ENCODE data around the gene APOA4. TPM values are rescaled to one million over a fixed set of nuclear protein-coding genes. Genes with fewer than 3 reads are reported as not detected.

APOA4 gene
- polyA plus RNA-seq, 1 of the 3 experiments (the other 2 are of a cell fraction): not detected

- no peak for DNase-seq
- CTCF ChIA-PET: interaction anchor here (0.9 kb wide), 1 partner anchor 51 kb away, joined by 5 read pairs; the partner anchor contains the start of gene APOA5
- 97% methylated on average over 4 of the region's 4 CpGs for WGBS (ENCODE audit: low lambda C conversion rate)
- Histone ChIP-seq H3K4me1 (ENCODE audit: control insufficient read depth in 1 of 2, insufficient read depth in 2 of 2, low read depth in 1 of 2, low read length in 1 of 2) (peaks cover 0 to 14% of the 10 kb centered on the region in 2 experiments; a peak in 1 of 4 replicates), H3K79me2 (ENCODE audit: insufficient read depth) (no peaks in the 10 kb centered on the region), H3K4me3 (ENCODE audit: low read depth in 2 of 2, low read length in 1 of 2) (no peak overlapping the region), H3K27ac (ENCODE audit: low read depth in 2 of 2, low read length in 1 of 2) (no peak overlapping the region), H3F3A (replicated peaks; ENCODE audit: insufficient read depth) (no peaks in the 10 kb centered on the region), H4K20me1 (ENCODE audit: insufficient read depth) (no peaks in the 10 kb centered on the region), H3K27me3 (ENCODE audit: insufficient read depth) (no peaks in the 10 kb centered on the region), H3K4me2 (no peak overlapping the region), H3K36me3 (replicated peaks in 1 of 2; ENCODE audit: control insufficient read depth in 1 of 2, insufficient read depth in 2 of 2, low read length in 1 of 2) (peaks cover 8 to 36% of the 10 kb centered on the region in 2 experiments), H3K9ac (no peak overlapping the region), H3K9me2 (no peaks in the 10 kb centered on the region), H2AFZ (ENCODE audit: low read depth) (no peak overlapping the region), H3K9me3 (no peaks in the 10 kb centered on the region)
- TF ChIP-seq GABPA (IDR thresholded peaks at IDR 0.05; ENCODE audit: low read depth): no peak
- no peak for TF ChIP-seq MEF2A (IDR thresholded peaks at IDR 0.05; ENCODE audit: borderline replicate concordance, low read depth)
- no peak for TF ChIP-seq POLR2AphosphoS5 (IDR thresholded peaks at IDR 0.05; ENCODE audit: low read depth, low read length)
- no peak for TF ChIP-seq EP300 (IDR thresholded peaks at IDR 0.05; ENCODE audit: borderline replicate concordance in 1 of 2, low read depth in 1 of 2, low read length in 1 of 2)
- no peak for TF ChIP-seq MAX (IDR thresholded peaks at IDR 0.05; ENCODE audit: low read depth)
- TF ChIP-seq, protein P1, sequence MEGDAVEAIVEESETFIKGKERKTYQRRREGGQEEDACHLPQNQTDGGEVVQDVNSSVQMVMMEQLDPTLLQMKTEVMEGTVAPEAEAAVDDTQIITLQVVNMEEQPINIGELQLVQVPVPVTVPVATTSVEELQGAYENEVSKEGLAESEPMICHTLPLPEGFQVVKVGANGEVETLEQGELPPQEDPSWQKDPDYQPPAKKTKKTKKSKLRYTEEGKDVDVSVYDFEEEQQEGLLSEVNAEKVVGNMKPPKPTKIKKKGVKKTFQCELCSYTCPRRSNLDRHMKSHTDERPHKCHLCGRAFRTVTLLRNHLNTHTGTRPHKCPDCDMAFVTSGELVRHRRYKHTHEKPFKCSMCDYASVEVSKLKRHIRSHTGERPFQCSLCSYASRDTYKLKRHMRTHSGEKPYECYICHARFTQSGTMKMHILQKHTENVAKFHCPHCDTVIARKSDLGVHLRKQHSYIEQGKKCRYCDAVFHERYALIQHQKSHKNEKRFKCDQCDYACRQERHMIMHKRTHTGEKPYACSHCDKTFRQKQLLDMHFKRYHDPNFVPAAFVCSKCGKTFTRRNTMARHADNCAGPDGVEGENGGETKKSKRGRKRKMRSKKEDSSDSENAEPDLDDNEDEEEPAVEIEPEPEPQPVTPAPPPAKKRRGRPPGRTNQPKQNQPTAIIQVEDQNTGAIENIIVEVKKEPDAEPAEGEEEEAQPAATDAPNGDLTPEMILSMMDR (IDR thresholded peaks at IDR 0.05): no peak
- TF ChIP-seq ZBTB33 (IDR thresholded peaks at IDR 0.05; ENCODE audit: borderline replicate concordance, low read depth): no peak
- TF ChIP-seq, protein P2, sequence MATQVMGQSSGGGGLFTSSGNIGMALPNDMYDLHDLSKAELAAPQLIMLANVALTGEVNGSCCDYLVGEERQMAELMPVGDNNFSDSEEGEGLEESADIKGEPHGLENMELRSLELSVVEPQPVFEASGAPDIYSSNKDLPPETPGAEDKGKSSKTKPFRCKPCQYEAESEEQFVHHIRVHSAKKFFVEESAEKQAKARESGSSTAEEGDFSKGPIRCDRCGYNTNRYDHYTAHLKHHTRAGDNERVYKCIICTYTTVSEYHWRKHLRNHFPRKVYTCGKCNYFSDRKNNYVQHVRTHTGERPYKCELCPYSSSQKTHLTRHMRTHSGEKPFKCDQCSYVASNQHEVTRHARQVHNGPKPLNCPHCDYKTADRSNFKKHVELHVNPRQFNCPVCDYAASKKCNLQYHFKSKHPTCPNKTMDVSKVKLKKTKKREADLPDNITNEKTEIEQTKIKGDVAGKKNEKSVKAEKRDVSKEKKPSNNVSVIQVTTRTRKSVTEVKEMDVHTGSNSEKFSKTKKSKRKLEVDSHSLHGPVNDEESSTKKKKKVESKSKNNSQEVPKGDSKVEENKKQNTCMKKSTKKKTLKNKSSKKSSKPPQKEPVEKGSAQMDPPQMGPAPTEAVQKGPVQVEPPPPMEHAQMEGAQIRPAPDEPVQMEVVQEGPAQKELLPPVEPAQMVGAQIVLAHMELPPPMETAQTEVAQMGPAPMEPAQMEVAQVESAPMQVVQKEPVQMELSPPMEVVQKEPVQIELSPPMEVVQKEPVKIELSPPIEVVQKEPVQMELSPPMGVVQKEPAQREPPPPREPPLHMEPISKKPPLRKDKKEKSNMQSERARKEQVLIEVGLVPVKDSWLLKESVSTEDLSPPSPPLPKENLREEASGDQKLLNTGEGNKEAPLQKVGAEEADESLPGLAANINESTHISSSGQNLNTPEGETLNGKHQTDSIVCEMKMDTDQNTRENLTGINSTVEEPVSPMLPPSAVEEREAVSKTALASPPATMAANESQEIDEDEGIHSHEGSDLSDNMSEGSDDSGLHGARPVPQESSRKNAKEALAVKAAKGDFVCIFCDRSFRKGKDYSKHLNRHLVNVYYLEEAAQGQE (IDR thresholded peaks at IDR 0.05; ENCODE audit: low read depth, low read length): no peak
- POLR2A ChIA-PET: no interaction called here
Measured at GRCh38 chr11:116842117-116842516, 19.0 kb upstream of the APOA4 start.

Data from SK-N-SH (cell line).